Measurements from ENCODE around the gene PAPPA. TPM values are rescaled to one million over a fixed set of nuclear protein-coding genes. Genes with fewer than 3 reads are reported as not detected.

PAPPA gene
- total RNA-seq, 2 donors from 2014 or later, result 7.4 to 17.4 TPM

- TF ChIP-seq, protein P1, sequence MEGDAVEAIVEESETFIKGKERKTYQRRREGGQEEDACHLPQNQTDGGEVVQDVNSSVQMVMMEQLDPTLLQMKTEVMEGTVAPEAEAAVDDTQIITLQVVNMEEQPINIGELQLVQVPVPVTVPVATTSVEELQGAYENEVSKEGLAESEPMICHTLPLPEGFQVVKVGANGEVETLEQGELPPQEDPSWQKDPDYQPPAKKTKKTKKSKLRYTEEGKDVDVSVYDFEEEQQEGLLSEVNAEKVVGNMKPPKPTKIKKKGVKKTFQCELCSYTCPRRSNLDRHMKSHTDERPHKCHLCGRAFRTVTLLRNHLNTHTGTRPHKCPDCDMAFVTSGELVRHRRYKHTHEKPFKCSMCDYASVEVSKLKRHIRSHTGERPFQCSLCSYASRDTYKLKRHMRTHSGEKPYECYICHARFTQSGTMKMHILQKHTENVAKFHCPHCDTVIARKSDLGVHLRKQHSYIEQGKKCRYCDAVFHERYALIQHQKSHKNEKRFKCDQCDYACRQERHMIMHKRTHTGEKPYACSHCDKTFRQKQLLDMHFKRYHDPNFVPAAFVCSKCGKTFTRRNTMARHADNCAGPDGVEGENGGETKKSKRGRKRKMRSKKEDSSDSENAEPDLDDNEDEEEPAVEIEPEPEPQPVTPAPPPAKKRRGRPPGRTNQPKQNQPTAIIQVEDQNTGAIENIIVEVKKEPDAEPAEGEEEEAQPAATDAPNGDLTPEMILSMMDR (IDR thresholded peaks at IDR 0.05), result no peak
- H3K4me3 ChIP-seq, result no peak overlapping the region
- no peaks in the 10 kb centered on the region for H3K9me3 ChIP-seq
- H3K4me1 ChIP-seq (ENCODE audit: control insufficient read depth in 1 of 2, low read depth in 2 of 2), result peaks cover 0 to 10% of the 10 kb centered on the region in 2 donors
- no peaks in the 10 kb centered on the region for H3K27me3 ChIP-seq (replicated peaks; ENCODE audit: insufficient read depth)
- ATAC-seq (ENCODE audit: insufficient number of reproducible peaks, low FRiP score, low read depth) (no peak), DNase-seq (ENCODE audit: low spot score) (no peak)
- H3K36me3 ChIP-seq, result no peaks in the 10 kb centered on the region
- no peak overlapping the region for H3K27ac ChIP-seq
Measured at GRCh38 chr9:116323012-116323411, 169.4 kb downstream of the PAPPA start.

DNA sequence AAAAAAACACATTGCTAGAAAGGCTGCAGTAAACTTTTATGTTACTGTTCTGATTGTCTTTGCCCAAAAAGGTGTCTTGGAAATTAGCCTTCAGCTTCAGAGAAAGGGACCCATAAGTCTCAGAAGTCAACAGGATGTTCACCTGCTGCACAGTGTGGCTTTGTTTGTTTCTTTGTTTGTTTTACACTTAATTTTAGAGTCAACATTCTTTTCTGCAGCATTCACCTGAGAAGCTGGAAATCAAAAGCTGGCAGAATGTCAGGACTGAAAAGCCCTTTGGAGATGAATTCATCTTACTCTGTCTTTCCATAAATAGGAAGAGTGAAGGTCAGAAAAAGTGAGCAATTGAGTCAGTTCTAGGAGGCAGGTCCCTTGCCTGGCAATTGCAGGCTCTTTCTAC lies 170.0 kb downstream of the PAPPA start:
- DNase-seq (ENCODE audit: low spot score) (no peak), ATAC-seq (ENCODE audit: insufficient number of reproducible peaks, low FRiP score, low read depth) (no peak)

GRCh38 chr9:116325924-116326323 lies 172.3 kb downstream of the PAPPA start:
- no peaks in the 10 kb centered on the region for H3K27me3 ChIP-seq (replicated peaks; ENCODE audit: insufficient read depth)
- H3K4me3 ChIP-seq, result no peak overlapping the region
- H3K27ac ChIP-seq, result no peak overlapping the region
- H3K36me3 ChIP-seq, result no peaks in the 10 kb centered on the region
- no peaks in the 10 kb centered on the region for H3K9me3 ChIP-seq
- DNase-seq (ENCODE audit: low spot score) (no peak), ATAC-seq (ENCODE audit: insufficient number of reproducible peaks, low FRiP score, low read depth) (no peak)
- TF ChIP-seq, protein P1 (IDR thresholded peaks at IDR 0.05), result no peak
- H3K4me1 ChIP-seq (ENCODE audit: control insufficient read depth in 1 of 2, low read depth in 2 of 2), result peaks cover 0 to 15% of the 10 kb centered on the region in 2 donors

More for the DNA sequence above, 170.0 kb downstream of the PAPPA start:
- Histone ChIP-seq H3K36me3 (no peaks in the 10 kb centered on the region), H3K4me3 (no peak overlapping the region), H3K27ac (no peak overlapping the region), H3K9me3 (no peaks in the 10 kb centered on the region), H3K27me3 (replicated peaks; ENCODE audit: insufficient read depth) (no peaks in the 10 kb centered on the region), H3K4me1 (ENCODE audit: control insufficient read depth in 1 of 2, low read depth in 2 of 2) (peaks cover 0 to 15% of the 10 kb centered on the region in 2 donors)
- TF ChIP-seq, protein P1 (IDR thresholded peaks at IDR 0.05), result no peak

DNA sequence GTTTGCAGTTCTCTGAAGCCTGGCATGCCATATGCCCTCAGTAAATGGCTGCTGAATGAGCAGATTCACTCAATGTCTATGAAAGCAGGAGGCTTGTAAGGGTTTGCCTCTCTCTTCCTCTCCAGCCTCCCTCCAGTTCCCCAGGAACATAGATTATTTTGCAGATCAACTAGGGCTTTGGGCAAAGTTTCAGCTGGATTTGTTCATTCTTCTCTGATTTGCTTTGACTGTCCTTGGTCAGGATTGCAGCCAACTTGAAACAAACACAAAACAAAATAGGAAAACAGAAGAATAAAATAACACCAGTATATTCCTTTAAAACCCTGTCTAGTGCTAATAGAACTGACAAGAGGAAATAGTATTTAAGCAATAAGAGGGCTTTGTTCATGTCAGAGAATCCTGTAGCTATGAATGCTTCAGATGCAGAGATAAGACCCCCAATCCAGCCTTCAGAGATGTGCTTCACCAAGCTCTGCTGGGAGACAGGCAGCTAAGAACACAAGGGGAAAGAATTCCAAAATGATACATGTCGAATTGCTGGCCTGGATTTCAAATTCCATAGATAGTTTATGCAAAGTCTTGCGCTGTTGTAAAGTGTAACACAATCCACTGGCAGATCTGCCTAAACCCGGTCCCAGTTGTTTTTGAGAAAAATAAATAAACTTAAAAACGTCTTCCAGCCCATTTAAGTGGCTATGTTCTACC lies 174.3 kb downstream of the PAPPA start:
- no peaks in the 10 kb centered on the region for H3K9me3 ChIP-seq
- H3K36me3 ChIP-seq, result no peaks in the 10 kb centered on the region
- ATAC-seq (ENCODE audit: insufficient number of reproducible peaks, low FRiP score, low read depth) (no peak), DNase-seq (ENCODE audit: low spot score) (no peak)
- no peak overlapping the region for H3K27ac ChIP-seq
- peaks cover 0 to 15% of the 10 kb centered on the region in 2 donors for H3K4me1 ChIP-seq (ENCODE audit: control insufficient read depth in 1 of 2, low read depth in 2 of 2)
- TF ChIP-seq, protein P1 (IDR thresholded peaks at IDR 0.05), result no peak
- no peak overlapping the region for H3K4me3 ChIP-seq
- H3K27me3 ChIP-seq (replicated peaks; ENCODE audit: insufficient read depth), result no peaks in the 10 kb centered on the region

DNA sequence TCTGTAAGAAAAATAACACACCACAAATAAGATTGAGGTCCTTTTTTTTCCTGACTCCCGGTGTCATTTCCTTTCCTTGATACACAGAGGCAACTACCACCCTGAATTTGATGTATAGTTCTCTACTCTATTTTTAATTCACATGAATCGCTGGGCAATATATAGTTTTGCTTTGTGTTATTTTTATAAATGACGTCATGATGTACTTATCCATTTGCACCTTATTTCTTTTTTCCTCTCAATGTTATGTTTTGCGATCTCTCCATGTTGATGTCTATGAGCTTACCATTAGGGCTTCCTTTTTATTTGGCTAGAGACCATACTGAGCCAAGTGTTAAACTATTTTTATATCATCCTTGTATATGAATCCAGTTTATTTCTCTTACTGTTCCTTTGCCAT lies 175.9 kb downstream of the PAPPA start:
- DNase-seq (ENCODE audit: low spot score), result no peak
- H3K4me3 ChIP-seq, result no peak overlapping the region
- H3K36me3 ChIP-seq, result no peaks in the 10 kb centered on the region
- no peaks in the 10 kb centered on the region for H3K9me3 ChIP-seq
- no peak for ATAC-seq (ENCODE audit: insufficient number of reproducible peaks, low FRiP score, low read depth)
- H3K4me1 ChIP-seq (ENCODE audit: control insufficient read depth in 1 of 2, low read depth in 2 of 2), result peaks cover 0 to 15% of the 10 kb centered on the region in 2 donors
- TF ChIP-seq, protein P1 (IDR thresholded peaks at IDR 0.05), result no peak
- H3K27me3 ChIP-seq (replicated peaks; ENCODE audit: insufficient read depth), result no peaks in the 10 kb centered on the region
- no peak overlapping the region for H3K27ac ChIP-seq

Measured in thoracic aorta (tissue), 2 donors.